HG03575 (cell line): ENCODE measurements around the gene CACNA1C.

ENCODE experiments used
- ATAC-seq: cut with Tn5 transposase; IDR thresholded peaks from one replicate; pipeline ENCODE4 v1.9.1; 2021; ENCODE audit not compliant: unreplicated experiment, insufficient number of reproducible peaks, low FRiP score; ENCODE audit errors: extremely low read depth

The CACNA1C gene

GRCh38 chr12:2311020-2311778 lies 258.4 kb downstream of the CACNA1C start:
- ATAC-seq: no peak

DNA sequence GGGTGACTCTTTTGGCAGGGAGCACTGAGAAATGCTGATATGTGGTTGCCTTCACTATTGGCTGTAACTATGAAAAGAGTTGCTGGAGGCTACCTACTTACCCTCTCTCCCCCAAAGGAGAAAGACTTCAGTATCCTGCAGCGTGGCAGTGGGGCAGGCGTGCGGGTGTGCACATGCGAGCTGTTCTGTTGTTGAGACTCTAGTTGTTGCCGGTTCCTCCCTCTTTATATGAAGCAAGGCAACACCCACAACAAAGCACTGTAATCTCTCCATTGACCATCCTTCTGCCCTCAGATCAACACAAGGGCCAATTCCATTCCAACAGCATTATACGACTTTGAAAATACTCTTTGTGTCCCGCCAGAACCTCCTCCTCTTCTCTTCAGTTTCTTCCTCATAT lies 259.4 kb downstream of the CACNA1C start:
- ATAC-seq: no peak

GRCh38 chr12:2312770-2313169 lies 260.0 kb downstream of the CACNA1C start:
- ATAC-seq: no peak

- ATAC-seq: no peak
Observed at GRCh38 chr12:2314492-2314891, 261.7 kb downstream of the CACNA1C start.

GRCh38 chr12:2317772-2318171 lies 265.0 kb downstream of the CACNA1C start:
- no peak for ATAC-seq

DNA sequence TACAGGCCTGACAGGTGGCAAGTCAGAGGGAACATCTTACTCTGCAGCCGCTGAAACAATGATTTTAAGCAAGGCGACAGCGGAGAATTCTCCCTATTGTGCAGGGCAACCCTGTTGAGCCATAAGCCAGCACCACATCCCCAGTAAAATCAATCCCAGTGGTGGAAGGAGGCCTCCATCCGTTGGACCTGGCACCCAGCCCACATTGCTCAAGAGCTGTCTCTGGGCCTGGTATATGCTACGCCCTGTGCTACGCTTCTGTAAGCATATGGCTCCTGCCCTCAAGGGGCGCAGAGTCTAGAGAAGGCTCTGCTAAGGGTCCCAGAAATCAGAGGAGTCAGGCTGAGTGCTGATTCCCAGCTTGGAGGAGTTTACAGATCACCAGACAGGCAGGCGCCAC lies 265.5 kb downstream of the CACNA1C start:
- ATAC-seq: no peak

DNA sequence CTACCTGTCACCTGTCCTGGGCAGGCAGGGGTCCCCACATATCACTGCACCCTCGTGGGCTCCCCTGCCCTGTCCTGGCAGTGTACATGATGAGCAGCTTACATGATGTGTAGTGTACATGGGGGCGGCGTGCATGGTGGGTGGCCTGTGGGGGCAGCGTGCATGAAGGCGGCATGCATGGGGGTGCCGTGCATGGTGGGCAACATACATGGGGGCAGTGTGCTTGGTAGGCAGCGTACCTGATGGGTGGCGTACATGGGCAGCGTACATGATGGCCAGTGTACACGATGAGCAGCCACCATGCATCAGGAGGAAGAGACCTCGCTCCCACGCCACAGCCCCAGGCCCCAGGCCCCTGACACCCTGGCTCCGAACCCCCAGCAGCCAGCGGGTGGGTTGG lies 266.3 kb downstream of the CACNA1C start:
- ATAC-seq: no peak

GRCh38 chr12:2319737-2320506 lies 267.1 kb downstream of the CACNA1C start:
- no peak for ATAC-seq

DNA sequence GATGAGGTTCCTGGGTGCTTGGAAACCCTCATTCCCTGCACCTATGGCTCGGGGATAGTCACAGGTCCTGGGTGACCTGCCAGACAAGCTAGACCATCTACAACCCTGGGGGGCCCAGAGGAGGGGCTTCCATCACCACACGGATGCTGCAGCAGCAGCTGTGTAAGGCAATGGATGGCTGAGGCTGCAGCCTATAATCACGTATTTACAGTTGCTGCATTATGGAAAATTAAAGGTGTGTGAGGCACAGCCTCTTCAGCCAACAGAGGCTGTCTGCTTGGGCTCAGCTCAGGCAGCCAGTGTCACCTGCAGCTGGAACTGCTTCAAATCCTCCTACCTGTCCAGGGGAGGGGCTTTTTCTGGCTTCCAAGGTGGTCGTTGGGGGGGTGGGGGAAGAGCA lies 268.1 kb downstream of the CACNA1C start:
- ATAC-seq: no peak

- no peak for ATAC-seq
Observed at GRCh38 chr12:2322554-2323120, 269.9 kb downstream of the CACNA1C start.

GRCh38 chr12:2323532-2324255 lies 270.9 kb downstream of the CACNA1C start:
- ATAC-seq: no peak

GRCh38 chr12:2324387-2324786 lies 271.6 kb downstream of the CACNA1C start:
- ATAC-seq: no peak

DNA sequence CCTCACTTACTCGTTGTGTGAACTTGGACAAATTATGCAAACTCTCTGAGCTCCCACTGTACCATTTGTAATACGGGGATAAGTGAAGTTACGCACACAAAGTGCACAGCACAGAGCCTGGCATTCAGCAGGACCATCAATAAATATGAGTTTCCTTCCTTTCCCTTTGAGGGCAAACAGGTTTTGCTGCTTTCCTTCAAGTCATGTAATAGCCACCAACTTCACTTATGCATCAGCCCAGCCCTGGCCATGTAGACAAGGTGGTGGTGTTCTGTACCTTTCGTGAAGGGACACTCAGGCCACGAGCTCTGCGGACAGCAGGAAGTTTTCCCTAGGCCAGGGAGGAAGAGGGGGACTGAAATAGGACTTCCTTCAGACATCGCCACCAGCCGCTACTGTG lies 272.7 kb downstream of the CACNA1C start:
- no peak for ATAC-seq

DNA sequence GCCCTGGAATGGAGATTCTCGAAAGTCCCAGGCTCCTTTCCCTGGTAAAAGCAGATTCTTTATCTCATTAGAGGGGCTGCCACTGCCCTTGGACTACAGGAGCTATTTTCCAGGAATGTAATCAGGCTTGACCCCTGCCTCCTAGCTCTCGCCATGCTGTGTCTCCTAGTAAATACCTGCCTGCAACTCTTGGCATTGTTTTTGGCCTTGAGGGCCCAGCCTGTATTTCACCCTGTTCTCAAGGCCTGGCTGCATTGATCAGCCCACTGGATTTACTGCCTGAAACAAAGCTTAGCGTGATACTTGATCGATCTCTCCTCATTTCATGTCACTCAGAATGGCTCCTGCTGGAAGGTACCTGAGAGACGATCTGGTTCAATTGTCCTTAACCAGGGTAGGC lies 273.7 kb downstream of the CACNA1C start:
- no peak for ATAC-seq

- ATAC-seq: no peak
Observed at GRCh38 chr12:2328661-2329060, 275.9 kb downstream of the CACNA1C start.

DNA sequence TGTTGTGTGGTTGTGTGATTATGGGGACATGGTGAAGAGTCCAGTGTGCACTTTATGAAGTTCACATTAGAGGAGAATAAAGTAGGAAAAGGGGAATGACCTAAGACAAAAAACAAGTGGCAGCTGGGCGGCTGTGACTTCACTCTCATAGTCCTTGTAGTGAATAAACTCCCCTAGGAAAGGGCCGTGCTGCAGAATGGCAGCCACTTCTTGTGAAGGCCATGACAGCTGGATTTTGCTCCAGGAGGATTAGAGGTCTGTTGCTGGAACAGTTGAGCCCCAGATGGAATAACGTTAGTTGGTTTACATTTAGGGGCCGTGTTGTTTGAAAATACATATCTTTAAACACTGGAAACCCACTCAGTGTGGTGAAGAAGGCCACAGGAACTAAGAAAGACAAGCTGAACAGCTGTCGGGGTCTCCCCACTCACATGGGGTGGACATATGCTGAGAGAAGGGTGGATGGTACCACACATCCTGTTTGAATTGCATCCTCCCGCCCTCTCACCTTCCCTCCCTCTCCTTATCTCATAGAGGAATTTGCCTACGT lies 276.9 kb downstream of the CACNA1C start:
- no peak for ATAC-seq

- ATAC-seq: no peak
Observed at GRCh38 chr12:2332236-2332635, 279.4 kb downstream of the CACNA1C start.

GRCh38 chr12:2332947-2333346 lies 280.2 kb downstream of the CACNA1C start:
- no peak for ATAC-seq

DNA sequence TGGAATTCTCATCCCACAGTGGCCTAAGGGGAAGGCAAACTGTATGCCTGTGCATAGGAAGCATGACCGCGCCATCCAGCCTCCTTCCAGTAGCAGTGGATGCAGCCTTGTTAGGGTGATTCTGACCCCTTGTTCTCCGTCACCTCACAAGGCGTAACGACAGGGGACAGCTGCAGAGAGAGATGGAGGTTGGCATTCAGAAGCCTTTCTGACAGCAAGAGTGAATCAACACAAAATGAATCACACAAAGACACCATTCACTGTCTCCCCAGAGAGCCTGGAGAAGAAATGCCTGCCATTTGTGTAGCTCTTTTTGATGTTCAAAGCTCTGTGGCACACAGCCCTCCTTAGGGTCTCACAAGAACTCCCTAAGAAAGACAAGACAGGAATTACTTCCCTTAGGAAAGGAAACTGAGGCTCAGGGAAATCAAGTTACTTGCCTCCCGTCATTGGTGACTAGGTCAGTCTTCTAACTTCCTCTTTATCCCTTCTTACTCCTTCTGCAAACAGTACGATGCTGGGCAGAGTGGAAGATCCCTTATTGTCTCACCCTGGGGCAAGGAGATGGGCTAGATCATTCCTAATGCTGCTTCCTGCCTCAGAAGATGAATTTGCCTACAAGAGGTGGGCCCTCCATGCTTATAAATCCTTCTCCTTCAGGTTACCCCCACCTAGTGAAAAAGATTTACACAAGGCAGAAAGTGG lies 280.9 kb downstream of the CACNA1C start:
- ATAC-seq: no peak
